HG03045 (cell line): ENCODE results near the gene PTX3.

Experiments
- ATAC-seq: cut with Tn5 transposase; IDR thresholded peaks from one replicate; pipeline ENCODE4 v1.9.1; 2021; ENCODE audit warnings: mild to moderate bottlenecking, moderate library complexity; ENCODE audit not compliant: unreplicated experiment

Gene PTX3

GRCh38 chr3:157420606-157421130 lies 16.0 kb upstream of the PTX3 start:
- no peak for ATAC-seq

DNA sequence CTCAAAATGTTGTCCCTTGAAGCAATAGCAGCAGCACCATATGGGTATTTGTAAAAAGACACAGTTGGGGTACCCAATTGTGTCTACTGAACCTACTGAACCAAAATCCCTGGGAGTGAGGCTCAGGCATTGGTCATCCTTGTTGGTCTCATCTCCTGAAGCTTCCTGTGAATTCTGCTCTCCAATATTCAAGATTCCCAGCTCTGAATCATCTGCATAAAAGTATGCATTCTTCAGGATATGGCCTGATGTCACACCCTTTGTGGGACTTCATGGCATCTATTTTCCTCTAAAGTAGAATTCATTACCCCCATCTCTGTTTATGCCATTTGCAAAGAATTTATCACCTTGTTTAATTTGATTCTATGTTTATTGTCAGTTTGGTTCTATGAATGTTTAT lies 13.3 kb upstream of the PTX3 start:
- no peak for ATAC-seq

- no peak for ATAC-seq
Measured at GRCh38 chr3:157427901-157428300, 8.7 kb upstream of the PTX3 start.

DNA sequence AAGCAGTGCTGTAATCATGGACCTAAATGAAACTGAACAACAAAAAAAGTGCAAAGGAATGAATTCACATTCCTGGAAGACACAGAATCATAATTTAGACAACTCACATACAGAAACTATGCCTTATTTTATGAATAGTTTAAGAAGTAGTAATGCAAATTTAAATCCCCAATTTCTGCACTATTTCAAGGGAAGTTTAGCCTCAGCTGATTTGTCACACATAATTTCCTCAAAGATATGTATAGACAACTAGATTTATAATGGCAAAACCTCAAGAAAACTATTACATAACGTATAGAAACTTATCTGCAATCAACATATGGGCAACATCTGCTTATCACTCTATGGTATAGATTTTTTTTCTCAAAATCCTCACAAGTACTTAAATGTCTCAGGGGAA lies 7.8 kb upstream of the PTX3 start:
- no peak for ATAC-seq

DNA sequence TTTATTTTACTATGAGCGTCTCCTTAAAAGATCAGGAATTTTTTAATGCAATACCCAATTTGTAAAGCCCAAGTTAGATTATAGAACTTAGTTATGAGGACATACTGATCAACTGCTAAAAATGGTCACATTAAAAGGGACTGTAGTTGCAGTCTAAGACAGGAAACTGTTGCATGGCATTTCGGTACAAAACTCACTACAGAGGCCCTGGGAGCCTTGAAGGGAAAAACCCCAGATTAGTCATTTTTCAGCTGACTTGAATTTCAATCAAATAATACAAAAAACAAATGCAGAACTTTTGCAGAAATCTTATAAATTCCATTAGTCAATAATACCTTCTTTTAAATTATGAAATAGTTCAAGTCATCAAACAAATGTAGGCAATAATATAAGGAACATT lies 6.9 kb upstream of the PTX3 start:
- no peak for ATAC-seq

DNA sequence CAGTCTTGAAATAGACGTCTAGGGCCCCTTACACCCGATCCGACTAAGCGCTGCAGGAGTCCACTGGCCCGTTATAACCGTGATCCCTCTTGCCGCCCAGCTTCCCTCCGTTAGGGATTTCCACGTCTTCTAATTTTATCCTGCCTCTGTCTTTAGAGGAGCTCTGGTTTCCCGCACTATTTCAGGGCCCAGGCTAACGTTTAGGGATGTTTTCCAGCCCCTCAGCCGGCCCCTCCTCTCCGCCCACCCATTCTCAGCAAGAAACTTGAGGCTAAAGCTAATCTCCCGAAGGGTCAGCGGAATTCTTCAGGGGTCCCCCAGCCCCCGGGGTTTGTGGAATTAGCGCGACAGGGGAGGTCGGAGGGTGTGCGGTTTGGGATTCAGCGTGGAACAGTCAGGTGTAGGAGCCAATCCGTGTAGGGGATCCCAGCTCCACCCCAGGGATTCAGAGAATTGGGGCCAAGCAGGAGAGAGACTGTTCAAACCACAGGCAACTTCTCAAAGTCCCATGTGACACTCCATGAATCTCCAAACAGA lies 1.6 kb downstream of the PTX3 start:
- ATAC-seq, result no peak

DNA sequence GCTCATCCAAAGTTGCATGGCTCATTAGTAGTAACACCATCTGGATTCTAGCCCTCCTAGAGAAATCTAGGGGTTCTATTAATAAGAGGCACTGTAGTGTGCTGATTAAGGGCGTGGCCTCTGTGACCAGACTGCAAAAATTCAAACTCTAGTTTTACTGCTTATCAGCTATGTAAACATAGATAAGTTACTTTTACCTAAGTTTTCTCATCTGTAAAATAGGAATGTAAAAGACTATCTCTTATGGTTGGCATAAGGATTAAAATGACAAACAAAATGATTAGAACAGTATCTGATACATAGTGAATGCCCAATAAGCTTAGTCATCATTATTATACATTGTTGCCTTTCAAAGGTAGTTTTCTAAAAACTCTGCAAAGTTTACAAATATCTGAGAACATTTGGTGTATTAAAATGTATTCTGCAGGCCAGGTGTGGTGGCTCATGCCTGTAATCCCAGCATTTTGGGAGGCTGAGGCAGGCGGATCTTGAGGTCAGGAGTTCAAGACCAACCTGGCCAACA lies 4.5 kb downstream of the PTX3 start:
- no peak for ATAC-seq

DNA sequence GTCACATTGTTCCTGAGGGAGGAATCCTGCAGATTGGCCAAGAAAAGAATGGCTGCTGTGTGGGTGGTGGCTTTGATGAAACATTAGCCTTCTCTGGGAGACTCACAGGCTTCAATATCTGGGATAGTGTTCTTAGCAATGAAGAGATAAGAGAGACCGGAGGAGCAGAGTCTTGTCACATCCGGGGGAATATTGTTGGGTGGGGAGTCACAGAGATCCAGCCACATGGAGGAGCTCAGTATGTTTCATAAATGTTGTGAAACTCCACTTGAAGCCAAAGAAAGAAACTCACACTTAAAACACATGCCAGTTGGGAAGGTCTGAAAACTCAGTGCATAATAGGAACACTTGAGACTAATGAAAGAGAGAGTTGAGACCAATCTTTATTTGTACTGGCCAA lies 6.1 kb downstream of the PTX3 start:
- ATAC-seq, result no peak

GRCh38 chr3:157443905-157444796 lies 7.5 kb downstream of the PTX3 start:
- ATAC-seq, result no peak

GRCh38 chr3:157444797-157445184 lies 8.1 kb downstream of the PTX3 start:
- no peak for ATAC-seq

GRCh38 chr3:157445857-157446256 lies 9.2 kb downstream of the PTX3 start:
- no peak for ATAC-seq

DNA sequence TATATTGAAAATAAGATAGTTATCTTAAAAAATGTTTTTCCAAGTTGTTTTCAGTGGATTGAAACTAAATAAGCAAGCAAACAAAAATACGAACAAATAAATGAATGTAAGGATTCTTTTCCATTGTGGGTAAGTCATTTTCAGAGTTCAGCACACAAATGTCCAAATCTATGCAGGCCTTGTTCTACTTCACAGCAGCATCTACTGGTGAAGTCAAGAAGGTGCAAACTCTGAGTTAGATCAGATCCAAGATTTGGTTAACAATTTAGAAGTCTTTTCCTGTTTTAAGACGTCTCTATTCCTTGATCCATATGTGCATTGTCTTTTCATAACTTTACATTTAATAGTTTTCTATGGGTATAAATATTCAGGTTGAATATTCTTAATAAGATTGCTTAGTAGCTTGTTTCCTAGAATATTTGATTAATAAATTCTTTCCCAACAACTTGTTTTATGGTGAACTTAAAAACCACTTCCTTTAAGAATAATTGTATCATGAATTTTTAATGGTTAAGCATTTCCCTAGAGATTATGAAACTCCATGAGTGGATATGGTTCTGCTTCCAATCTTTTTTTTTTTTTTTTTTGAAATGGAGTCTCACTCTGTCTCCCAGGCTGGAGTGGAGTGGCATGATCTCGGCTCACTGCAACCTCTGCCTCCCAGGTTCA lies 10.5 kb downstream of the PTX3 start:
- no peak for ATAC-seq

DNA sequence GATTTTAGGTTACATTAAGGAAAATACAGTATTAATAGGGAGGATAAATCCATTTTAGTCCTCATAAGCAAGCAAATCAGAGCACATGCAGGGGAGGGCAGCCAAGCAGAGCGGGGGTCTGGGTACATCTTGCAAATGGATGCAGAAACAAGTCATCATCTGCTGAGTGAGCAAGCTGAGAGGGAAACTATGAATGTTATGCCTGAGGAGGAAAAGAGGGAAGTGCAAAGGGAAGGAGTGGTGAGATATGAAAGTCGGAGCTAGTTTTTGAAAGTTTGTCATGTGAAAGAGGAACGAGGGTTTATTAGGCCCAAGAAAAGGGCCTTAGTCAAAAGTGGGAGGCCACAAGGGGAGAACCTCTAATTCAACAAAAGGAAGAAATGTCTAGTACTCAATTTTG lies 15.4 kb downstream of the PTX3 start:
- no peak for ATAC-seq

DNA sequence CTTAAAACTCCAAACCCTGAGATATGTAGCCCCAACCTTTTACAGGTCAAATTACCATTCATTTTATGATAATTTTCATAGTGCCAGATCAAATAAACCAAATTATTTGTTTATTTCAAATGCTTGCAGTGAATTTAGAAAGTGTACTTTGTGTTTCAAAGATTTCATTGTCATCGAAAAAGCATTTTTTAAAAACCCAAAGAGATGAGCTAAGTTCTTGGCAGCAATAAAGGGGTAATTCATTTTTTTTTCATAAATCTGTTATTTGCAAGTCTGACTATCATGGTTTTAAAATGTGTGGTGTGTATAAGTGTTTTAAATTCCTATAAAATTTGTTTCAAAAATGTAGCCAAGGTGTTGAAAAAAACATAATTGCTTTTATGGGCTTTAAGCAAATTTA lies 17.2 kb downstream of the PTX3 start:
- no peak for ATAC-seq

DNA sequence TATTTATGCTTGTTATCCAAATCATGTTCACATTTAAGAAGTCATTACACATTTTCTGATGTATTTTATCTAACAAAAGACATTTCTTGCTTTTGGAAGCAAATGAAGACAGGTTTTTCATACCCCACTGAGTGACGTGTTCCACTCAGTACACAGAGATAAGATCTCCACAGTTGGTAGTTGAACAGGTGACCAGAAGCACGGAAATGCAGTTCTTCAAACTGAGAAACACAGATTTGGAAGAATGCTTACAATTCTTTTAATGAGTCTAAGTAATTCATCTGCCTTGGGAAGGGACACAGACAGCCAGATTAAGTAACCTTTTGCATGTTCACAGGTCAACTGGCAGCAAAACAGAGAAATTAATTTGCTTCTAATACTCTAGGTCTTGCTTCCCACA lies 23.1 kb downstream of the PTX3 start:
- no peak for ATAC-seq

DNA sequence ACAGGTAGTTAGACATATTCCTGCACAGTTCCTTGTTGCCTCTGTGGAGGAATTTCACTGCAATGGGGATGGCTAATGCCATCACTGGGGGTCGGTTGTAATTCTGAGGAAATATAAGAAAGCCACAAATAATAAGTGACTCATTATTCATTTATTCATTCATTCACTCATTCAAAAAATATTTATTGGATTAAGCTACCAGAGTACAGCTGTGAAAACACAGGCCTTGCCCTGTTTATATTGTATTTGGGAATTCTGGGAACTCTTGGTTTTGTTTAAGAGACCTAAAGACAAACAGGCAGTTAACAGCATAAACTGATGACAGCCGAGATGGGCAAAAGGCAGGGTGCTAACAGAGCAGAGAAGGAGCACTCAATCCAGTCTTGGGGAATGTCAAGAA lies 23.6 kb downstream of the PTX3 start:
- ATAC-seq, result no peak

DNA sequence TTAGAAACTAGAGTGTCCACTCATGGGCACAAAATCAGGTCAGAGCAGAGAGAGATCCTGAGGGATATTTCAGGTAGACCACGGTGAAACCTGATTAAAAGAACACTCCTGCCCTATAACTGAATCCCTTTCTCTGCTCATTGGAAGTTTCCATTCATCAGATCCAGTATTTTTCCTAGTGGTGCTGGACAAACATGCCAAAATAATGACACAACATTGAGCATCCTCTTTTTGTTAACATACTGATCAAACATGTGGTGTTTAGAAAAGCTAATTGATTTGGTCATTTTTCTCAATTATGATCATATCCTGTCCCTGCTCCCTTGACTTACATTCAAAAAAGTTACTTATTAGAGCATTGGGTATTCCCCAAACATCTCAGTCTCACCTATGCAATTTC lies 27.2 kb downstream of the PTX3 start:
- ATAC-seq, result no peak

- no peak for ATAC-seq
Measured at GRCh38 chr3:157464321-157464720, 27.7 kb downstream of the PTX3 start.

- ATAC-seq, result no peak
Measured at GRCh38 chr3:157465741-157466140, 29.1 kb downstream of the PTX3 start.

DNA sequence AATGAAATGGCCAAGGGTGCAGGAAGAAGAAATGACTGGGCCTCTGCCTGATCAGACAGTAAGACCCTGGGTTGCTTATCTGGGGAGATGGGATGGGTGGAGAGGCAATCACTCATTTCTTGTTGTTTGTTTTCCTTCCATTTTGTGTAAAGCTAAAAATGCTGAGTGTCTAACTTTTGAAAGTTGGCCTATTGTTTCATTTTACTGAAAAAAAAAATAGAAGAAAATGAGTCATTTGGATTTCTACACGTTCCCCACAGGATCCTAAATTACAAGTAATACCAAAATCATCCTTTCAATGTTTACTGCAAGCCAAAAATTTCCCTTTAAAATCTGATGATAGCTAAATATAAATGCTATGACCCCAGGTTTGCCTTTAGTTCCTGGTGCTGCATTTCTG lies 30.6 kb downstream of the PTX3 start:
- no peak for ATAC-seq

DNA sequence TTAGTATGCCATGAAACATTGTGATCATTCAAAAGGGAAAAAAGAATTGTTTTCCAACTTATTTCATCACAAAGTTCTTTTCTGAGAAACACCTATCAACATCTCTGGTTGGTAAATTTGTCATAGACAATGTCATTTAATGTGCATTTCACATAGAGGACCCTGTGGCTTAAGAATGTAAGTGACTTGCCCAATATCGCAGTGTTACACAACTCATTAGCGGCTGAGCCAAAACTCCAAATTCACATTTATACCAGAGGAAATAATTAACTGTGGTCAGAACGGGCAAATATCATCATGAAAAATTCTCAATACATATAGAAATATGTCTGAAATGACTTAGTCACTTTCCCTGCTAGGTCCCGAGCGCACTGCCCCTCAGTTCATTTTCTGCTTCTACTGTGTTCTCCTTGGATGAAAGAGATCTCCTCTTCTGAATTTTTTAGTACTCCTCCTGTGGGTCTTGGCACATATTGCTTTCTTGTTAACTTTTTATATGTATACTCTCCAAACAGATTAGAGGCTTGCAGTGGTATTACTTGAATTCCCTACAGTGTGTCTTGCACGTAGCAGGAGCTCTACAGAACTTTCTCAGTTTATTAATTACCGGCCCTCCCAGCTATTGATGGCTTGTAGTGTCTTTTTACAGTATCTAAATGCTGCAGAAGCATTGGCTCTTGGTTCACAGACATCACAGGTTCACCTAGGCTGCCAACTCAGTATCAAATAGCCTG lies 33.1 kb downstream of the PTX3 start:
- ATAC-seq, result no peak
